ELF-1 (cell line): ENCODE results near the gene CARD10.

Experiments used
- DNase-seq: peaks from one replicate; pipeline ENCODE4 v3.0.0-alpha.2; 2016; ENCODE audit warnings: low read depth, low spot score

The CARD10 gene

DNA sequence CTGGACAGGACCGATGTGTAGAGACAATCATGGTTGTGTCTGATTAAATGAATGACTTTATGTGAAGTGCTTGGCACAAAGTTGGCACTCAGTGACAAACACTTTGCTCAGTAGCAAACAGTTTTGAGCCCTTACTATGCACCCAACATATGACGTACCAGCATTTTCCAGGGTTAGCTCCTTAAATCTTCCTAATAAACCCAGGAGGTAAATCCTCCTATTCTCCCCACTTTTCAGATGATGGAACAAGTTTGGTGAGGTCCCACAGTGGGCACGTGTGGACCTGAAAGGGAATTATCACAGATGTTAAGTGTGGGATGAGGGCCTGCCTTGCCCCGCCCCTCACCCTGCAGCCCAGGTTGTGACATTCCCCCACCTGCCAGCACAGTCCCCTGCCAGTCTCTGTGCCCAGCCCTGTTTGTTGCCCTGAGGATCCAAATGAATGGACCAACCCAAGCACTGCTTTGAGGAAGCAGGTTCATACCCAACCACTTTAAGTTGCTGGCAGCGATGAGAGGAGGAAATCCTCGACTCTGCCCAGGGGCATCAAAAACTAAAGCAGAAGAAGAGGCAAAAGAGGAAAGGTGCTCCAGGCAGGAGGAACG is 6.6 kb upstream of the CARD10 start:
- DNase-seq, result no peak

- peak; percentile 67 for DNase-seq
Measured at GRCh38 chr22:37525073-37525745, 6.0 kb upstream of the CARD10 start.

DNA sequence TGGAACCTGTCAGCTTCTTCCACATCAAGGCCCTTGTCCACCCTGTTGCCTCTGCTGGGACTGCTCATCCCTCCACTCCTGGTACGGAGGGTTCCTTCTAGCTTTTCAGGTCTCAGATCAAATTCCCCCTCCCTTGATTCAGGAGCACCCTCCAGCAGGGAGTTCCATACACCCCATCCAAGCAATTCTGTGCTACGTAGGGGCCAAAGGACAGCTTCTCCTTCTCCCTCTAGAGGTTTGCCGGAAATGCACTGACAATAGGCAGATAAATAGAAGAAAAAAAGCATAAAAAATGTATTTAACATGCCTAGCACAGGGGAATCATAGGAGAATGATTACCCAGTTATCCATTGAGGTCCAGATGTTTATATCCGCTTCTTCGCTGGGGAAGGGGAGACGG is 3.3 kb upstream of the CARD10 start:
- DNase-seq, result no peak

- DNase-seq, result no peak
Measured at GRCh38 chr22:37521236-37521739, 2.1 kb upstream of the CARD10 start.

DNA sequence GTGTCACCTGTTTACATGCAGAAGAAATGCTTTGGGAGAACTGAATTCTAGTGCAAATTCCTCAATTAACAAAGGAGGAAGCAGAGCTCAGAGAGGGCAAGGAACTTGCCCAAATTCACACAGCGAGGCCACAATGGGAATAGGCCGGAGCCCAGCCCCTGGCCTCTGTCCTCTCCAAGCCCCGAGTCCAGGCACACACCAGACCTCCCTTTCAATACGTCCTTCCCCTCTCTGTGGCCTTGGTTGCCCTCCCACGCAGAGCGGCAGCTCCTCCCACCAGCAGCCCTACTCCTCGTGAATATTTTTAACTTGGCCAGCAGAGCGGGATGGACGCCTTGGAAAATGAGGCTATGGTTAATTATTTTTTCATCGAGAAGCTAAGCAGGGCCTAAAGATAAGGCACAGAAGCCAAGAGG is 1.6 kb upstream of the CARD10 start:
- DNase-seq, result no peak

DNA sequence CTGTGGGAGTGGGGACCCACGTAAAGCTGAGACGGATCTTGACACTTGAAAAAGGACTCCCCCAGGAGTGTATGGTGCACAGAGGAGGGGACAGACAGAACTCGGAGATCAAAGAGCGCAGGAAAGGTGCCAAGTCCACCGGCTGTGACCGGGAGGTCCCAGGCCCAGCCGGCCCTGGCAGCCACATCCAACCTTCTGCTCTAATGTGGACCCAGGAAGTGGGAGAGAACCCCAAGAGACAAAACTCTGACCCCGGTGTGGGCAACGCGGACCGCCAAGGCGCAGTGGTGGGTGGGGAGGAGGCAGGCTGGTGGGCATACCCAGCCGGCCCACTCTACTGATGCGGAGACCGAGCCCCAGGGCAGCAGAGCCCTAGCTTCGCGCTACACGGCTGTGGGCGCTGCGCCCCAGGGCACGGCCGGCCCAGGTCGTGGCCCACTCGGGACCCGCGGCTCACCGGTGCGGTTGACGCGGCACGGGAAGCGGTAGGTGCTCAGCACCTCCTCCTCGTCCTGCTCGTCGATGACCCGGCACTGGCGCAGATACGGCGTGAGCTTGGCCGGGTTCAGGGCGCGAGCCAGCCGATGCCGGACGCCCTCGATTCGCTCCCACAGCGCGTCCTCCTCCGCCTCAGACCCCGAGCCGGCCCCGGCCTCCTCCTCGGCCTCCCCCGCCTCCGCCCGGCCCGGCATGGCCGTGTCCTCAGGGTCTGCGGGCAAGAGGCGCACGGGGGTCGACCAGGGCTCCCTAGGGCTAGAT is 527 bp downstream of the CARD10 start:
- no peak for DNase-seq

DNA sequence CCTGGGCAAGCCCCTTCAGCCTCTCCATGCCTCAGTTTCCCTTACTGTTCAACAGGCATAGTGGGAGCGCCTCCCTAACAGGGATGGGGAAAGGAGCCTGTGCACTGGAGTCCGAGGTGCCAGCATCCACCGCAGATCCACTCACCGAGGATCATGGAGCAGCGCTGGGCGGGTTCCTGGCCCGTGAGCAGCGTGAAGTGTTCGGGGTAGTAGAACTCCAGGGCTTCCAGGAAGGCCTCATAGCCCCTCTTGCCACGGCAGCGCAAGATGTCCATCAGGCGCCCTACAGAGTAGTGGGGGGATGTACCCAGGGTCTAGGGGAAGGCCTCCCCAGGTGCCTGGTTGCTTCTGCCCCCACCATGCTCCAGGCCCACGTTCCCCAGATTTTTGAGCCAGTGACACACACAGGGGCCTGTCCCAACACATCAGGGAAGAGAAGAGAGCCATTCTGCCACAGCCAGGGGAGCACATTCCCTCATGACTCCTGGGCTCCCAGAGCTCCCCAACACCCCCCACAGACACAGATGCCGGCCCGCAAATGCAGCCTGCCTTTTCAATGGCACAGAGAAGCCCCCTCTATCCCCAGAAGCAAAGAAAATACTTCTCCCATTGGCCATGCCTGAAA is 1.3 kb downstream of the CARD10 start:
- no peak for DNase-seq

GRCh38 chr22:37516456-37516855 is 2.8 kb downstream of the CARD10 start:
- no peak for DNase-seq

- peak; percentile 62 for DNase-seq
Measured at GRCh38 chr22:37515901-37516300, 3.3 kb downstream of the CARD10 start.

DNA sequence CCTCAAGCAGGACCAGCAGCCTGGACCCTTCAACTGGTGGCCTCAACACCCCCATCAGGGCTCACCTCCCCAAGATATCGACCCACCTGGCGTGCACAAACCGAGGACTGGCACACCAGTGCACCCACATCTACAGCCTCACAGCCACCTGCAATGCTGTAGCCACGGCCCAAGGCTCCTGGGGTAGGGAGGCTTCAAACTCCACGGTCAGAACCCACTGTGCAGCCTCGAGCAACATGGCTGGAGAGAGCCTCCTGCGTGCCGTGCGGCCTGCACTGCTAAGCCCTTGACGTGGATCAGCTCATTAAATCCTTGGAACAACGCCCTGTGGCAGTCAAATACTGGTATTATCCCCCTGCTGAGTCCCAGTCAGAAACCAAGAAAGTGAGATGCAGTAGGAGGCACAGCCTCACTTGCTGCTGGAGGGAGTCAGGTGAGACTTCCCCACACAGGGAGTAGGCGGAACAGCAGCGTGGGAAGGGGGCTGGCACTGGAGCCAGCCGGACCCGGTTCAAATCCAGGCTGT is 4.6 kb downstream of the CARD10 start:
- DNase-seq, result no peak

- DNase-seq, result no peak
Measured at GRCh38 chr22:37511395-37512104, 7.7 kb downstream of the CARD10 start.

DNA sequence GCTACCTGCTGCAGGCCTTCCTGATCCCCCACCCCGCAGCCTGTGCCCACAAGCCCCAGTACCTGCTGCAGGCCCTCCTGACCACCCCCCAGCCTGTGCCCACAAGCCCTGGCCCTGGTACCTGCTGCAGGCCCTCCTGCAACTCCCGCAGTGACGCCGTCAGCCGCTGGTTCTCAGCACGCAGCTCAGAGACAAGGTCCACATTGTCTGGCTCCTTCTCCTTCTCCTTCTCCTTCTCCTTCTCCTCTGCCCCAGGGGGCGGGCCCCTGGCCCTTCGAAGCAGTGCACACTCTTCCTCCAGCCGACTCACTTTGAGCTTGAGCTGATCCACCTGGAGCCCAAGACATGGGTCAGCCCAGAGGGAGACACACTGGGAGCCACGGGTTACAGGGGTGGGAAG is 9.1 kb downstream of the CARD10 start:
- DNase-seq, result no peak

DNA sequence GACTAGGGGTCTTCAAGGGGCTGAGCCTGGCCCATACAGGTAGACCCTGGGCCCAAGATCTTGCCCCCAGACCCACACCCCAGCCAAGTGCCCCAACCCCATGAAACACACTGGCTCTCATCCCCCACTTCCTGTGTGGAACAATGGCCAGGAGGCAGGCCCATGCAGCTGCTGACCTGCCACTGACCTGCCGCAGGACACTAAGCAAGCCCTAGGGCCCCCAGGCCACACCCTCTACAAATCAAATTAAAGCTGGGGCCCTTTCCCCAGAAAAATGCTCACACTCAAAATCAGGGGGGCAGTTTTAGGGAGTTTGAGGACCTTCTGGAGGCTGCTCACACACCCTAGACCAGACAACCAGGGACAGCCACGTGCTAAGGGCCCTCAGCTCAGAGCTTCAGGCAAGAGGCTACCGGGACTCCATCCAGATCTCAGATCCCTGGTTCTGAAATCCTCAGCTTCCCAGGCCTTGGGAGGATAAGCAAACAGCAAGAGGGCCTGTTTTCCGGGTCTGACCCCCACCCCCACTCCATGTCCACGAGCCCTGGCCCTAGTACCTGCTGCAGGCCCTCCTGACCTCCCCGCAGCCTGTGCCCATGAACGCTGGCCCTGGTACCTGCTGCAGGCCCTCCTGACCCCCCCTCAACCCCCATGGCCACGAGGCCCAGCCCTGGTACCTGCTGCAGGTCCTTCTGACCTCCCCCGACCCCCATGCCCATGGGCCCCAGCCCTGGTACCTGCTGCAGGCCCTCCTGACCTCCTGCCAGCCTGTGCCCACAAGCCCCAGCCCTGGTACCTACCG is 10.0 kb downstream of the CARD10 start:
- no peak for DNase-seq

GRCh38 chr22:37508431-37508992 is 10.7 kb downstream of the CARD10 start:
- DNase-seq, result no peak

- no peak for DNase-seq
Measured at GRCh38 chr22:37507731-37508130, 11.5 kb downstream of the CARD10 start.

DNA sequence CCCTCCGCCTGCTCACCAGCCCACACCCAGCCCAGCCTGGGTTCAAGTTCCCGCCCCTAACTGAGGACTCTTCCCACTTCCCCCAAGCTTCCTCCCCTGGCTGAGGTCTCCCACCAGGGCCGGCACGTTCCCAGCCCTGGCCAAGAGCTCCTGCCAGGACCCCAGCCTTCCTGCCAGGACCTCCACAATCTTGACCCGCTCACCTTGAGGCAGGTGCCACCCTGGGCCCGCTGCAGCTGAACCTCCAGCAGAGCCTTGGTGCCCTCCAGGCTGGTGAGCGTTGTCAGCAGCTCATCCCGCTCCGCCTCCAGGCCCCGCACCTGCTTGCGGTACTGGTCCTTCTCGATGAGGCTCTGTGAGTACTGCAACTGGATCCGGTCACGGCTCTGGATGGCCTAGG is 13.2 kb downstream of the CARD10 start:
- no peak for DNase-seq

DNA sequence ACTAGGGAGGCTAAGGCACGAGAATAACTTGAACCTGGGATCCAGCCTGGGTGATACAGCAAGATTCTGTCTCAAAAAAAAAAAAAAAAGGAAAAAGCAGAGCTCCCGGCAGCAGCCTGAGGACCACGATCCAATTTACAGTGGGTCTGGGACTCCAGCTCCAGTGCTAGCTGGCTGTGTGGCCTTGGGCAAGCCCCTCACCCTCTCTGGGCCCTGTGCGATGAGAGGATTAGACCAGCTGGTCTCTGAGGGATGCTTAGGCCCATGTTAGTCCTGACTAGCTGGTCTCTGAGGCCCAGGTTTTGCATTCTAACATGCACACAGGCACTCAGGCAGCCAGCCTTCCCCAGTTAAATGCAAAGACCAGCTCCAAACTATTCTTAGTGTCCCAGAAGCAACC is 13.7 kb downstream of the CARD10 start:
- no peak for DNase-seq

GRCh38 chr22:37504964-37505363 is 14.3 kb downstream of the CARD10 start:
- no peak for DNase-seq

DNA sequence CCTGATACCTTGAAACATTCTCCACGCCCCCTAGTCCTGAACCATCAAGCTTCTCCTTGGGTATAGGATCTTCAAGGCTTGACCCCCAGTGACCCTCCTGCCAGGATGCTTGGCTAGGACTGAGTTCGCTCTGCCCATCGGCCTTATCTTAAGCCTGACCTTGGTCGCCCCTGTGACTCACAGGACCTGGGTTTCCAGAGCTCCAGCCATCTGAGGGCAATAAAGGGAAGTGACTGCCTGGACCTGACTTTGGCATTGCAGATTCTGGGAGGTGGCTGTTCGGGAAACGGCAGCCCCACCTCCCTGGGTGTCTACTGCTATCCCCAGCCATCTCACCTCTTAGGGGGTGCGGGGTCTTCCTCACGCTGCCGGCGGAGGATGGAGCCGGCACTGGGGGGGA is 15.4 kb downstream of the CARD10 start:
- no peak for DNase-seq

- no peak for DNase-seq
Measured at GRCh38 chr22:37503183-37503683, 16.0 kb downstream of the CARD10 start.
